HL-60 (cell line): ENCODE measurements around the gene GRIK1.

ENCODE experiments used
- GABPA ChIP-seq: IDR thresholded peaks from 2 replicates; pipeline ENCODE4 v1.6.1; 2012; ENCODE audit warnings: low read depth
- POLR2AphosphoS5 ChIP-seq: IDR thresholded peaks from 2 replicates; pipeline ENCODE4 v1.6.1; 2012; ENCODE audit warnings: low read depth
- SPI1 ChIP-seq: IDR thresholded peaks from 2 replicates; pipeline ENCODE4 v1.6.1; 2012; ENCODE audit warnings: low read depth, mild to moderate bottlenecking, borderline replicate concordance
- TF ChIP-seq, protein P1 (sequence below): IDR thresholded peaks from one replicate; pipeline ENCODE4 v1.5.1; 2011; ENCODE audit warnings: low read length, control low read depth, inconsistent platforms; ENCODE audit not compliant: insufficient read depth
- TF ChIP-seq, protein P2 (sequence below): IDR thresholded peaks from 2 replicates; pipeline ENCODE4 v1.6.1; 2012; ENCODE audit warnings: low read depth; ENCODE audit not compliant: insufficient replicate concordance

DNA sequence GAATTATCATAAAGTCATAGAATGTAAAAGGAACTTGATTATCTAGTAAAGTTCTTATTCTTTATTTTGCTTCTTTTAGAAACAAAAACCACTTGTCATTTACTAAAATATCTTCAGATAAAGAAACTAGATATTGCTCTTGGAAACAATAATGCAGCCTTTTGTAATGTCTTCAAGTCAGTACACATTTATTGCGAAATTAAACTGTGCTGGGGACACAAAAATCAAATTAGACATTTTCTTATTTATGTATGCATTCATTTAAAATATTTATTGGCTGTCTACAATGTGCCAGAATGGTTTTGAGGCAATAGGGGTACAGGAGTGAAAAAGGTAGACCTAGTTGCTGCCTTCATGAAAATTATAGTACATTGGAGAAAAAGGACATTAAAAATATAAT is 201.1 kb downstream of the GRIK1 start:
- TF ChIP-seq, protein P1, sequence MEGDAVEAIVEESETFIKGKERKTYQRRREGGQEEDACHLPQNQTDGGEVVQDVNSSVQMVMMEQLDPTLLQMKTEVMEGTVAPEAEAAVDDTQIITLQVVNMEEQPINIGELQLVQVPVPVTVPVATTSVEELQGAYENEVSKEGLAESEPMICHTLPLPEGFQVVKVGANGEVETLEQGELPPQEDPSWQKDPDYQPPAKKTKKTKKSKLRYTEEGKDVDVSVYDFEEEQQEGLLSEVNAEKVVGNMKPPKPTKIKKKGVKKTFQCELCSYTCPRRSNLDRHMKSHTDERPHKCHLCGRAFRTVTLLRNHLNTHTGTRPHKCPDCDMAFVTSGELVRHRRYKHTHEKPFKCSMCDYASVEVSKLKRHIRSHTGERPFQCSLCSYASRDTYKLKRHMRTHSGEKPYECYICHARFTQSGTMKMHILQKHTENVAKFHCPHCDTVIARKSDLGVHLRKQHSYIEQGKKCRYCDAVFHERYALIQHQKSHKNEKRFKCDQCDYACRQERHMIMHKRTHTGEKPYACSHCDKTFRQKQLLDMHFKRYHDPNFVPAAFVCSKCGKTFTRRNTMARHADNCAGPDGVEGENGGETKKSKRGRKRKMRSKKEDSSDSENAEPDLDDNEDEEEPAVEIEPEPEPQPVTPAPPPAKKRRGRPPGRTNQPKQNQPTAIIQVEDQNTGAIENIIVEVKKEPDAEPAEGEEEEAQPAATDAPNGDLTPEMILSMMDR = no peak
- TF ChIP-seq POLR2AphosphoS5 = no peak
- TF ChIP-seq, protein P2, sequence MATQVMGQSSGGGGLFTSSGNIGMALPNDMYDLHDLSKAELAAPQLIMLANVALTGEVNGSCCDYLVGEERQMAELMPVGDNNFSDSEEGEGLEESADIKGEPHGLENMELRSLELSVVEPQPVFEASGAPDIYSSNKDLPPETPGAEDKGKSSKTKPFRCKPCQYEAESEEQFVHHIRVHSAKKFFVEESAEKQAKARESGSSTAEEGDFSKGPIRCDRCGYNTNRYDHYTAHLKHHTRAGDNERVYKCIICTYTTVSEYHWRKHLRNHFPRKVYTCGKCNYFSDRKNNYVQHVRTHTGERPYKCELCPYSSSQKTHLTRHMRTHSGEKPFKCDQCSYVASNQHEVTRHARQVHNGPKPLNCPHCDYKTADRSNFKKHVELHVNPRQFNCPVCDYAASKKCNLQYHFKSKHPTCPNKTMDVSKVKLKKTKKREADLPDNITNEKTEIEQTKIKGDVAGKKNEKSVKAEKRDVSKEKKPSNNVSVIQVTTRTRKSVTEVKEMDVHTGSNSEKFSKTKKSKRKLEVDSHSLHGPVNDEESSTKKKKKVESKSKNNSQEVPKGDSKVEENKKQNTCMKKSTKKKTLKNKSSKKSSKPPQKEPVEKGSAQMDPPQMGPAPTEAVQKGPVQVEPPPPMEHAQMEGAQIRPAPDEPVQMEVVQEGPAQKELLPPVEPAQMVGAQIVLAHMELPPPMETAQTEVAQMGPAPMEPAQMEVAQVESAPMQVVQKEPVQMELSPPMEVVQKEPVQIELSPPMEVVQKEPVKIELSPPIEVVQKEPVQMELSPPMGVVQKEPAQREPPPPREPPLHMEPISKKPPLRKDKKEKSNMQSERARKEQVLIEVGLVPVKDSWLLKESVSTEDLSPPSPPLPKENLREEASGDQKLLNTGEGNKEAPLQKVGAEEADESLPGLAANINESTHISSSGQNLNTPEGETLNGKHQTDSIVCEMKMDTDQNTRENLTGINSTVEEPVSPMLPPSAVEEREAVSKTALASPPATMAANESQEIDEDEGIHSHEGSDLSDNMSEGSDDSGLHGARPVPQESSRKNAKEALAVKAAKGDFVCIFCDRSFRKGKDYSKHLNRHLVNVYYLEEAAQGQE = no peak
- no peak for TF ChIP-seq GABPA
- TF ChIP-seq SPI1 = no peak
